ENCODE results near the gene ESYT2. TPM values are rescaled to one million over a fixed set of nuclear protein-coding genes. Genes with fewer than 3 reads are reported as not detected.

ESYT2 gene
- total RNA-seq, 1 experiment from 2014 or later, result 164 TPM

DNA sequence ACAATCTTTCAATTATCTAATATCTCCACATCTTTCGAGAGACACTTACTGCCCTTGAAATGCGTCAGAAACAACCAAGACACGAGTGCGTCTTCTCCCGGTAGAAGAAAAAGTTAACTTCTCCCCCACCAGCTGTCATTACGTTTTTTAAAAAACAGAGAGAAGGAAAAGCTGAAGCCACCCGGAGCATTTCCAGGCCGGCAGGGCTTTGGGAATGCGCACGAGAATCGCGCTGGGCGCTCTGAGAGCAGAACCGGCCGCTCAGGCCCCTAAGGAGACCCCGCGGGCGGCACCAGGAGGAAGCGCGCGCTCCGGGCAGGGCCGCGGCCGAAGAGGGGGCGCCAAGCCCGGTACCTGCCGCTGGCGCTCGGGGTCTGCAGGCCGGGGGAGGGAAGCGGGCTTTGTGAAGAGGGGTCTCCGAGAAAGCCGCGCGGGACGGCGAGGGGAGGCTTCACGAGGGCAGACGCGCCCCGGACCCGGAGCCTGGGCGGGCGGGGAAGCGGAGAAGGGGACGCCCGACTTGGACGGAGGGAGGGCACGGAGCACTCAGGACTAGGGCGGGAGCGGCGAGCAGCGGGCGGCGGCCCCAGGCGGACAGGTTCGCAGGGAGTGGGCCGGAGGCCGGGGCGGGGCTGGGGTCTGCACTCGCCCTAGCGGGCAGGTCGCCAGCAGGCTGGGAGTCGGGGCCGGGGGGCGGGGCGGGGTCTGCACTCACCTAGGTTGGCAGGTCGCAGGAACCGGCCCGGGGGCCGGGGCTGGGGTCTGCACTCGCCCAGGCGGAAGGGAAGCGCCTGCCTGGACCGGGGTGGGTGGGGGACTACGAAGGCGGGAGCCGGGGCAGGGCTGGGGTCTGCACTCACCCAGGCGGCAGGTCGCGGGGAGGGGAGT, 932 bp downstream of the ESYT2 start:
- peak; percentile 39 for DNase-seq (ENCODE audit: low read depth)

DNA sequence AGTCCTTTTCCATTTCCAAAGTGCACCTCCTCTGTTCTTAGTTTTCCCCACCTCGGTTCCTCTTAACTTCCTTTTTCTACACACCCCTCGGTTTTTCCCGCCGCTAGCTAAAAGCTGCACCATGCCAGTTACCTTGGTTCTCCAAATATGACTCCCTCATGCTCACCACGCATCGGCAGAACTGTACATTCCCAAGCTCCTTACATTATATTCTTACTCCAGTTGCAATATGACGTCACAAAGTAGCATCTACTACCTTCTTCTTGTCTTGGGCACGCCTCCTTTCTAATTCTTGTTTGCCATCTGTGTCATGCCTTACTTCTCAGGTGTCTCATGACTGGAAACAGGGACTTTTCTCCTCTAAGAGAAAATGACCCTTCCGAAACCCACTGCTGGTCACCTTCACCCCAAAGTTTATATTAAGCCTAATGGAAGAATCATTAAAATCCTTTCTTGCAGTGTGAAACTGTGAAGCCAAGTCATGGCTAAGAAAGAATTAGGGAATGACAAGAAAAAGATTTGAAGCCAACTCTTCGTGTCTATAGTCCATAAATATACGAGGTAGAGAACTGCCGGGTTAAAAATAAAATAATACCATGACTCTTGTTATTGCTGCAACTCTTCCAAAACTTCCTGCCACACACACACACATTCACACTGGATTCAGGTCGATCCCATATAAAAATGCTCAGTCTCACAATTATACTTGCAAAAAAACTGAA, 1.7 kb downstream of the ESYT2 start:
- peak; percentile 39 for DNase-seq (ENCODE audit: low read depth)

DNA sequence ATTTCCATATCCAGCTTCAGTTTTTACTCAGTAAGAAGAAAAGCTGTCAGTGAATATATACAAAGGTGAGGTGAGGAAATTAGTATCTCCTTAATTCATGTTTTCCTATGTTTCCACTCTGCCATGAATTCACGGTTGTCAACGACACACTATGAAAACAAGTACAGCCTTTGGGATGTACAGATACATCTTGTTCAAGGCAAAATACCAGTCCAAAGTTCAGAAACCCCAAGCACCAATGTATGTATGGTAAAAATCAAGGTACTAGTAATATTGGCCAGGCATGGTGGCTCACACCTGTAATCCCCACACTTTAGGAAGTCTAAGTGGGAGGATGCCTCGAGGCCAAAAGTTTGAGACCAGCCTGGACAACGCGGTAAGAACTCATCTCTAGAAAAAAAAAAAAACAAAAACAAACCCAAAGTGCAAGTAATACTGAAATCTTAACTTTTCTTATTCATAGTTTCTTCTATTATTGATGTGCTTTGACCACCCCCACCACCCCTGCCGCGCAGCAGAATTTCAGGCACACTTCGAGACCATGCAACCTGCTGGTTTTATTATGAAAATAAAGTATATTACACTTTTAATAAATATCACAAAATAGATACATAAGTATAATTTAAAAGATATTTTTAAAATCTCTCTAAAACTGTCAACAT, 3.5 kb downstream of the ESYT2 start:
- no peak for DNase-seq (ENCODE audit: low read depth)

DNA sequence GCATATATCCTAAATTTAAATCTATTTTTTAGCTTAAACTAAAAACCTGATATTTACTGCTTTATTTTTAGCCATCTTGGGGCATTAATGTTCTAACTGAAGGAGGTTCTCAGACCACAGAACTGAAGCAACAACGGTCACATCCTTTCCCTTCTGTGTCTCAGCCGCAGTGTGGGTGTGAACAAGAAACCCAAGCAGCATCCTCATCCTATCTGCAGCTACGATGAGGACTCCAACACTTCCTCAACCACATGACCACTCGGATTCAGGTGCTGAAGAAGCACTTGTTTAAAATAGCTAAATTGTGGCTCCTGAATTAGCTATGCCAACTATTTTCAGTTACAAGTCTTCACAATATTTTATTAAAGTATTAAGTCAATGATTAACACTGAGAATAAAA, 5.3 kb downstream of the ESYT2 start:
- DNase-seq (ENCODE audit: low read depth), result peak; percentile 80

DNA sequence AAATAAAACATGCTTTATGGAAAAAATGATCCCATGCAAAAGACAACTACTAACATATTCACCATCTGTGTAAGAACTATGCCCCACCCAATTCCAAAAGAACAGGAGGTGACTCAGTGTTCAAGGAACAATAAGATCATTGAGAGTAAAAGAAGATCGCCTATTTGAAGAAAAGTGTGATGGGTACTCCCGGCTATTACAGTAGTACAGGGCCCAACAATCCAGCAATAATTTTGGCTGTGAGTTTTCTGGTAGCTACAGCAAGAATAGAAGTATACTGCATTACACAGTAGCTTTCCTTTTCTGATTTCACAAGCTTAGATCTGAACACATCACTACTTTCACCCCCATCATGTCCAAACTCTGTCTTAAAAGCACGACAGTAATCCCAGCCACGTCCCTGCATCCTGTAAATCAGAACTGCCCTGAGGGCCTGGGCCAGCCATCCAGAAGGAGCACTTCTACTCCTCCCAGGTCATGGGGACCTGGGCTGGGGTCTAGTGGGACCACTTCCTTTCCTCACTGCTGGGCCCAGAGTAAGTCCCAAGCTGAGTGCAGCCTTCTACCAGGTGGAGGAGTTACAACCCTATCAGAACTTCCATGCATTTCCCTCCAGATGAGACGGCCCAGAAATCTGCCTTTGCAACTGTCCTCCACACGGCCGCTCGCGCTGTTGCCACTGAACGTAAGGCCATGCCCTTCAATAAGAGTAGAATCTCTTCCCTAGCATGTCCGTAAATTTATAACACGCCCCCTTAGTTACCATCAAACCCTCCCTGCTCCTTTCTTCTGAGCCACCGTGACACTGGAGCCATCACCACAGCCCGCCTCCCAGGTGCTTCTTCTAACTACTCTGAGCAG, 7.9 kb downstream of the ESYT2 start:
- peak; percentile 95 for DNase-seq (ENCODE audit: low read depth)

DNA sequence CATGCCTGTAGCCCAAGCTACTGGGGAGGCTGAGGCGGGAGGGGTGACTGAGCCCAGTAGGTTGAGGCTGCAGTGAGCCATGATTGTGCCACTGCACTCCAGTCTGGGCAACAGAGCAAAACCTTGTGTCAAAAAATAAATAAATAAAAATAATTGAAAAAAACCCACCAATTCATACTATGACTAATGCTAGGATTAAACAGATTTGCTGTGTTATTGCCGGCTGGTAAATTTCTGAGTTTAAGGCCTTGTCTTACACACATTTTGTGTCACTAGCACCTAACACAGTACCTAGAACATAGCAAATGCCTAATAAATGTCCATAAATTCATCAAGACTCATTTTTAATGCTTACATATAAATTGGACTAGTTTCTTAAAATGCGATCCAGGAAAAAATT, 8.7 kb downstream of the ESYT2 start:
- DNase-seq (ENCODE audit: low read depth), result peak; percentile 77

DNA sequence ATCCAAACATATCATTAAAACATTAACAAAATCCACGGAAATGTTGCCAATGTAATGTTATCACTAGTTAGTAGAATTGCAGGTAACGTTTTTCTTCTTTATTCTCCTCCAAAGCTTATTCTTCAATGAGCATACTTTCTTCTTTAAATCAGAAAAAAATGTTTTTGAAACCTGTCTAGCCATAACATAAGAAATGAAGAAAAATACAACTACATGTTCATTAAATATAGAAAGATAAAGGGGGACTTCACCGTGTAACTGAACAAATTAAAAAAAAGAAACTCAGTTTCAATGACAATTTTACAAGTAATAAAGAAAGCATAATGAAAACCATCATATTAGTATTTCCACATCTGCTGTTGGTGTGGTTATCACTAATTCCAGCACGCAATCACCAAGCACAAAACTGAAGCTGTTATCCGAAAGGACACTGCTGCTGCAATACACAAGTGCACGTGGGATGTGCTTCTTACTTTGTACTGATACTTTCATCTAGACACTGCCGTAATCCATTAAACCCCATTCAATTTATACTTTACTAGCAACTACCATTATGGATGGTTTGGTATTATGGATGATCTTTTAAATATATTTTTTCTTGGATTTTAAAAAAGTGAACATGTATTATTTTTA, 9.6 kb downstream of the ESYT2 start:
- DNase-seq (ENCODE audit: low read depth), result peak; percentile 37

DNA sequence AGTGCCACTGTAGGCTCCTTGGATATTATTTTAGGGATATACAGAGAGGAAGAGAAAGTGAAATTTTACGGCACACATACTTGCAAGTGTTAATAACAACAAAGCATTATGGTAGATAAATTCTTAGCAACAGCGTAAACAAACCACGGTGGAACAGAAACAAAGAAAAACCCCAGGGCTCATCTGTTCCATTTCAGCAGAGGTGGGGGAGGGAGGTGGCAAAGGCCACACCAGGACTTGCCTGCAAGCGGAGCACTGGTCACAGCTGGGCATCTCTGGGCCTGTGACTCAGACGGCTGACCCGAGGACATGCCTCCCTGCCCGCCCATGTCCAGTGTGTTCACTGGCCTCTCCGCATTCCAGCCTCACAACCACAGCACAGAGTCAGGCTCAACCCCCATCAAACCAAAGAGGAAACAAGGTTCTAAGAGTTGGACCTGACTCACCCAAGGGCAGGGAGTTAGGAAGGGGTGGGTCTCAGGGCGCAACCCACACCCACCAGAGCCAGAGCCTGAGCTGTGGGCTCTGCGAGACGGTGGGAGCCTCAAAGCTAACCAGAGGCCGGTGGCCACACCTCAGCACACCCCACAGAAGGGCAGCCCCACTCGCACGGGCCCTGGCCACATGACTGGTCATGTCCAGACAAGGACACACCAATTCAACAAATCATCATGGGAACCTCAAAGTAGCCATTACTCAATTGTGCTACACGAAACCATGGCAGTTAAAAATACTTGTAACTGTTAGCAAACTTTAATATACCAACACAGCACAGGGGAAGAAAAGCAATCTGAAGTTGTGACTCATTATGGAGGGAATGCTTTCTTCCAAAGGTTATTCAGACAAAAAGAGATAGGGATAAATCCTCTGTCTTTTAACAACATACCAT, 10.7 kb downstream of the ESYT2 start:
- DNase-seq (ENCODE audit: low read depth), result peak; percentile 100

DNA sequence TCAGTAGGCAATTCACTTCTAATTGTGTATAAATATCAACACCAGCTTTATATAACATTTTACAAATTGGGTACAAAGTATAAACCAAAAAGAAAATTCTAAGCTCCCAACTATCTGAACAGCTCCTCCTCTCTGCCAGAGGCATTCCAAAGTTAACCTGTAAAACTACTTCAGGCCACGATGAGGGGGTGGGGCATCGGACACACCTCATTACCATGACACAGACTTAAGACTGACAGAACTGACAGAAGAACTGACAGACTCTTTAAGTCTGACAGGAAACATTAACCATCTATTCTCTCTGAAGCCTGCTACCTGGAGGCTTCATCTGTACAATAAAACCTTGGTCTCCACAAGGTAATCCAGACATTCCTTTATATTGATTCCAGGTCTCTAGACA, 12.3 kb downstream of the ESYT2 start:
- no peak for DNase-seq (ENCODE audit: low read depth)

DNA sequence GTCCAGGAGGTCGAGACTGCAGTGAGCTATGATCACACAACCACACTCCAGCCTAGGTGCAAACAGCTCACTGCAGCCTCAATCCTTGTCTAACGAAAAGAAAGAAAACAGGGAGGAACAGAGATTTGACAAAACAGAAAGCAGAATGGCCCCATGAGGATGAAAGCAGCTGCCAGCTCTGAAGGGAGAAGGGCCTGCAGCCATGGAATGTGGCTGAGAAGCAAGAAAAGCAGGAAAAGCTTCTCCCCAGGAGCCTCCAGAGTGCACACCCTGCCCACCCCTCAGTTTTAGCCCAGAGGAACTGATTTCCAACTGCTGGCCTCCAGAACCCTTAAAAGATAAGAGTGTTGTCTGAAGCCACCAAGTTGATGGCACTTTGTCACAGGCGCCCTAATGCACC, 13.0 kb downstream of the ESYT2 start:
- DNase-seq (ENCODE audit: low read depth), result peak; percentile 51

DNA sequence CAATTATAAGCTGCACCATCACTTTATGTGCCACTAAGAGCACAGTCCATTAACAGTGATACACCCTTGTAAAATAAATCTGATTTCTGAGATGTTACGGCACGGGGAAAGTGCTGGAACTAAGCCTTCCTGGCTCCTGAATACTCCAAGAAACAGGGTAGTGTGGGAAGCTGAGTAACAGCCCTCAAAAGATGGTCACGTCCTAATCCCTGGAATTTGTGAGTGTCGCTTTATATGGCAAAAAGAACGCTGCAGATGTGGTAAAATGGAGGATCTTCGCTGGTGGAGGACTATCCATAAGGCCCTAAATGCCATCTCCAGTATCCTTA, 13.5 kb downstream of the ESYT2 start:
- DNase-seq (ENCODE audit: low read depth), result peak; percentile 36

DNA sequence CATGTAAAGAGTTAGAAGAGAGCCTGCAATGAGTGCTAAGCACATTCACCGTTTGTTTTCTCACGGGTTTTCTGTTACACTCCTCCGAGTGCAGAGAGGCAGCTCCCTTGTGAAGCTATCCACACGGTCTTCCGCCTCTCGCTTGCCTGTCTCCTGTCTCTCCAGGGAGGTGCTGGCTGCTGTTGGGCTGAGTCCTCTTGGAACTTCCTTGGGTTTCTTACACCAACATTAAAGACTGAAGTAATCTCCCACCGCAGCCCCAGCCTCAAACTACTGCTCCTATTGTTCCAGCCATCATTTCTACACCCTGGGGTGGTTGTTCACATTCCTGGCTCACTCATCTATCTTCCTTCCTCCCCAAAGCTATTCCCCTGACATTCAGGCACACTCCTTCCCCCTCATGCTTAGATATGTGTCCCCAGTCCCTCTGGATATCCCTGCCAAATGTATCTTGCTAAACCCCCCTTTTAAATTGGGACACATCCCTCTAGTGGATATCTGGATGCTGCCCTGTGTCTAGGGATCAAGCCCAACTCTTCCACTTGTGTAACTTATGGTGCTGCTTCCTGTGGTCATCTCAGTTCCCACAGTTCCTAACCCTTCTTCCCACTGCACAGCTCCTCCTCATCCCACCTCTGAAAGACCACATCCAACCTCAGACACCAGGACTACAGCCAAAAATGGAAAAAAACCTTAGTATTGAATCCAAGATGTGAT, 14.1 kb downstream of the ESYT2 start:
- DNase-seq (ENCODE audit: low read depth), result peak; percentile 53

DNA sequence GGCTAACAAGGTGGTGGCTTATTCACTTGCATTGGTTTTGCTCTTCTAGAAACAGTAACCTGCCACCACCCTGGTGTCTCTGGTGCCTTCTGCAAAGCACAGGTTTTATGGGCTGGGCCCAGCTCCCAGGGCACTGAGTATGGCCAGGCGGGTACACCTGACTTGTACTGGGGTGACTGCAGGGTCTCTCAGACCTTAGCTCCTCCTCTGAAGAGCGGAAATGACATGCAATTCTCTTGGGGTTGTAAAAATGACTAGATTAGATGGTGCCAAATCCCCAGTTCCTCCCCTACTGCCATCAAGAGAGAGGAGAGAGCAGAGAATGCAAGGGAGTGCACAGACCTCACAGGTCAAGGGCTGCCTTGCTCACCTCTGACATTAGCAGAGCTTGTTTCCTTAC, 14.7 kb downstream of the ESYT2 start:
- DNase-seq (ENCODE audit: low read depth), result no peak

DNA sequence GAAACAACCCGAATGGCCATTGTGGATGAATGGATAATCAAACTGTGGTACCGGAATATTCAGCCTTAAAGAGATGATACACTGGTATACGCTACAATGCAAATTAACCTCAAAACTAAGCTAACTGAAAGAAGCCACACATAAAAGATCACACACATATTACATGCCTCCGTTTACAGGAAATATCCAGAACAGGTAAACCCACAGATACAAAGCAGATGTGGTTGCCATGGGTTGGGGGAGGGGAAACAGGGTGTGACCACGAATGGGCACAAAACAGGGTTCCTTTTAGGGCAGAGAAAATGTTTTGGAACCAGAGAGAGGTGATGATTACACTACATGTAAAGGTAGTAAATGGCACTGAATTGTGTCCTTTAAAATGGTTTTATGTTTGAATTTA, 16.6 kb downstream of the ESYT2 start:
- DNase-seq (ENCODE audit: low read depth), result no peak

DNA sequence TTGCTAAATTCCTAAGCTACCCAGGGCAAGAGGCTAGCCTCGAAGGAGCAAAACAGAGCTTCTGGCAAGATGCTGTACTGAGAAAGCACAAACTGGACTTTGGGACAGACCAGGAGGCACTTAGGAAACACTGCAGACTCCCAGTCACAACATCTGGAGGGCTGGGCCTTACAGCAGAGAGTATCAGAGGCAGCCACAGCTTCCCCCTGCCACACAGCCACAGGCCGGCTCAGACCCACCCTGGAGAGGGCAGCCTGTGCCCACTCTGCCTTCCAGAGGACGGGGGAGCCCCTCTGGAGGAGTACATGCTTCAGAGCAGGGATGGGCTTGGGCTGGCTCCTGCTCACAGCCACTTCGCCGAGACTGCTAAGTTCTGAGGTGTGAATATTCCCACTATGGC, 17.4 kb downstream of the ESYT2 start:
- no peak for DNase-seq (ENCODE audit: low read depth)

DNA sequence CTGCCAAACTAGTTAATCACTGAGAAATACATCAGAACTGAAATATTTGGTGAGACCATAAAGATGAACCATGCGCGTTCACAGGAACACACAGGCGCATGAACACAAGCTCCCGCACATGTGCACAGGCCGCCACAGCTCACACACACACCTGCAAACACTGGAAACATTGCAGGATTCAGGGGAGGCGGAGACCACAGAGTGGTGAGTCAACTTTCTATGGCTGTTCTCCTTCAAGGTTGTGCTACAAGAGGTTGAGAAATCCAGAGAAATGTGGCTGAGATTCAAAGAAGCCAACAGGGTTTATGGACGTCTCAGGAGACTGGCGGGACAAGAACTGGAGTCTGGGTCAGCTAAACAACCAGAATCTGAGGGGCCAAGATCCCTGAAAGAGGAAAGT, 17.8 kb downstream of the ESYT2 start:
- DNase-seq (ENCODE audit: low read depth), result peak; percentile 52

DNA sequence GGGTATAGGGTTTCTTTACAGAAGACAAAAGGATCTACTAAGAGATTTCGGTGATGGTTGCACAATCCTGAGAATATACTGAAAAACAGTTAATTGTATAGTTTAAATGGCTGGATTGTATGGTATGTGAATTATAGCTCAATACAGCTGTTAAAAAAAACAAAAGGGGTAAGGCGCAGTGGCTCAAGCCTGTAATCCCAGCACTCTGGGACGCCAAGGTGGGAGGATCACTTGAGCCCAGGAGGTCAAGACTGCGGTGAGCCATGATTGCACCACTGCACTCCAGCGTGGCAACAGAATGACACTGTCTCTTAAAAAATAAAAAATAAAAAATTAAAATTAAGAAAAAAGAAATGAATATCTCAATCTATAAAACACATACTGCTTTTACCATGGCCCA, 18.5 kb downstream of the ESYT2 start:
- DNase-seq (ENCODE audit: low read depth), result no peak

DNA sequence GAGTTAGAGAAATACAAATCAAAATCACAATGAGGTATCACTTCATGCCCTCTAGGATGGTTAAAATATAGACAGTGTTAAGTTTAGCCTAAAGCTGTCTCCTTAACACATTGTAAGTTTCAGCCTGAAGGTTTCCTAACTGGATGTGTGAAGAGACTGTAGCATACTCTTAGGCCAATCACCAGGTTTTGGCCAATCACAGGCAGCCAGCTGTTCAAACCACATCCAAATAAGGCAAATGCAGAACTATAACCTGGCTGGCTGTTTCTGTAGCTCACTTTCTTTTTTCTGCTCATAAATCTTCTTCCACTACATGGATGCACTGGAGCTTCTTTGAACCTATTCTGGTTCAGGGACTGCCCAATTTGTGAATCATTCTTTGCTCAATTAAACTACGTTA, 19.7 kb downstream of the ESYT2 start:
- peak; percentile 71 for DNase-seq (ENCODE audit: low read depth)

DNA sequence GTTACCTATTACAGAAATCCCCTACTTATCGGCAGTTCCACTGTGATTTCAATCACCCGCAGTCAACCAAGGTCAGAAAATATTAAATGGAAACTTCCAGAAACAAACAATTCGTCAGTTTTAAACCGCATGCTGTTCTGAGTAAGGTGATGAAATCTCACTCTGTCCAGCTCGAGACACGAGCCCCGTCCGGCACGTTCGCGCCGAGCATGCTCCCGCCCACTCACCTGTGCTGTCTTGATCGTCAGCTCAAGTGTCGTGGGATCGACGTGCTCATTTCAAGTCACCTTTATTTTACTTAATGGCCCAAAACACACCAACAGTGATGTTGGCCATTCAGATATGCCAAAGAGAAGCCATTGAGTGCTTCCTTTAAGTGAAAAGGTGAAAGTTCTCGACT, 21.2 kb downstream of the ESYT2 start:
- DNase-seq (ENCODE audit: low read depth), result no peak
